OCI-LY3 (cell line): ENCODE measurements around the gene CAMSAP2.

Experiments used
- H2AFZ ChIP-seq: fragments of 200-600, 300-600 bp; shearing (Covaris generic); 2 replicates; pipeline ENCODE4 v1.6.0; 2014; ENCODE audit warnings: antibody characterized with exemption, low read depth, low read length
- H3K27ac ChIP-seq: fragments of 200-600, 300-600 bp; sonication (generic); 2 replicates; pipeline ENCODE4 v1.5.1; 2014; ENCODE audit warnings: mild to moderate bottlenecking, low read length, moderate library complexity, mixed read lengths
- H3K27me3 ChIP-seq: fragments of 200-600, 300-600 bp; sonication (generic); 2 replicates; pipeline ENCODE4 v1.6.1; 2014; ENCODE audit warnings: low read depth, low read length, mixed read lengths
- H3K36me3 ChIP-seq: fragments of 200-600, 300-600 bp; sonication (generic); replicated peaks from 2 replicates; pipeline ENCODE3; 2014; ENCODE audit warnings: low read depth, low read length, mixed read lengths
- H3K4me1 ChIP-seq: fragments of 300-600, 200-600 bp; sonication (generic); 2 replicates; pipeline ENCODE4 v1.6.1; 2014; ENCODE audit warnings: low read length, mixed read lengths
- H3K4me2 ChIP-seq: fragments of 200-600, 300-600 bp; sonication (generic); 2 replicates; pipeline ENCODE4 v1.6.1; 2014; ENCODE audit warnings: low read length, mixed read lengths
- H3K4me3 ChIP-seq: fragments of 300-600, 200-600 bp; sonication (generic); 2 replicates; pipeline ENCODE4 v1.5.1; 2014; ENCODE audit warnings: antibody characterized with exemption, mild to moderate bottlenecking, low read length, moderate library complexity
- H3K79me2 ChIP-seq: fragments of 300-600, 200-600 bp; shearing (Covaris generic); 2 replicates; pipeline ENCODE4 v1.6.1; 2014; ENCODE audit warnings: mild to moderate bottlenecking, low read length, mixed read lengths
- H3K9ac ChIP-seq: fragments of 300-600, 200-600 bp; shearing (Covaris generic); 2 replicates; pipeline ENCODE4 v1.6.0; 2014; ENCODE audit warnings: mild to moderate bottlenecking, low read length, moderate library complexity
- H3K9me3 ChIP-seq: fragments of 200-600, 300-600 bp; shearing (Covaris generic); 2 replicates; pipeline ENCODE4 v1.6.1; 2014; ENCODE audit warnings: low read length, mixed read lengths; ENCODE audit not compliant: insufficient read depth
- H4K20me1 ChIP-seq: fragments of 200-600, 300-600 bp; sonication (generic); 2 replicates; pipeline ENCODE4 v1.6.1; 2016; ENCODE audit warnings: low read length, mixed read lengths; ENCODE audit not compliant: insufficient read depth
- CTCF ChIP-seq: fragments of 200-600, 300-600 bp; sonication (generic); IDR thresholded peaks from 2 replicates; pipeline ENCODE4 v1.5.1; 2014; ENCODE audit warnings: antibody characterized with exemption, low read length, low read depth
- EZH2phosphoT487 ChIP-seq: fragments of 200-600 bp; shearing (Covaris generic); IDR thresholded peaks from 2 replicates; pipeline ENCODE4 v1.6.1; 2018; ENCODE audit warnings: antibody characterized with exemption, mixed run types, low read depth

Gene CAMSAP2

GRCh38 chr1:200834383-200834782 is 95.7 kb downstream of the CAMSAP2 start:
- Histone ChIP-seq H3K9ac (no peak overlapping the region), H3K4me2 (no peak overlapping the region), H2AFZ (no peak overlapping the region), H3K27me3 (no peaks in the 10 kb centered on the region), H3K27ac (no peak overlapping the region), H3K9me3 (no peaks in the 10 kb centered on the region), H3K4me1 (peaks cover 7% of the 10 kb centered on the region), H3K36me3 (no peaks in the 10 kb centered on the region), H3K4me3 (no peak overlapping the region), H4K20me1 (no peaks in the 10 kb centered on the region), H3K79me2 (no peaks in the 10 kb centered on the region)
- TF ChIP-seq EZH2phosphoT487 = no peak
- TF ChIP-seq CTCF = no peak

GRCh38 chr1:200836213-200836612 is 97.5 kb downstream of the CAMSAP2 start:
- Histone ChIP-seq H3K79me2 (no peaks in the 10 kb centered on the region), H3K27me3 (no peaks in the 10 kb centered on the region), H3K4me1 (peaks cover 5% of the 10 kb centered on the region), H3K4me3 (no peak overlapping the region), H3K36me3 (no peaks in the 10 kb centered on the region), H3K4me2 (no peak overlapping the region), H3K9ac (no peak overlapping the region), H3K9me3 (no peaks in the 10 kb centered on the region), H3K27ac (no peak overlapping the region), H2AFZ (no peak overlapping the region), H4K20me1 (no peaks in the 10 kb centered on the region)
- TF ChIP-seq CTCF (no peak), EZH2phosphoT487 (no peak)

- no peaks in the 10 kb centered on the region for H3K36me3 ChIP-seq
- no peaks in the 10 kb centered on the region for H3K27me3 ChIP-seq
- no peaks in the 10 kb centered on the region for H4K20me1 ChIP-seq
- no peak overlapping the region for H3K4me3 ChIP-seq
- H3K9ac ChIP-seq = no peak overlapping the region
- no peaks in the 10 kb centered on the region for H3K79me2 ChIP-seq
- no peaks in the 10 kb centered on the region for H3K4me1 ChIP-seq
- H3K9me3 ChIP-seq = no peaks in the 10 kb centered on the region
- H3K4me2 ChIP-seq = no peak overlapping the region
- TF ChIP-seq EZH2phosphoT487 (no peak), CTCF (peak; percentile 76)
- H2AFZ ChIP-seq = no peak overlapping the region
- H3K27ac ChIP-seq = no peak overlapping the region
These were observed 99.4 kb downstream of the CAMSAP2 start for GRCh38 chr1:200837931-200838571.

GRCh38 chr1:200838676-200839445 is 100.2 kb downstream of the CAMSAP2 start:
- Histone ChIP-seq H3K27me3 (no peaks in the 10 kb centered on the region), H3K4me3 (no peak overlapping the region), H3K9ac (no peak overlapping the region), H3K27ac (no peak overlapping the region), H2AFZ (no peak overlapping the region), H3K4me1 (peaks cover 2% of the 10 kb centered on the region; the same call in 1 of the 2 replicates), H4K20me1 (no peaks in the 10 kb centered on the region), H3K79me2 (no peaks in the 10 kb centered on the region), H3K36me3 (no peaks in the 10 kb centered on the region), H3K9me3 (no peaks in the 10 kb centered on the region), H3K4me2 (no peak overlapping the region)
- TF ChIP-seq CTCF (no peak), EZH2phosphoT487 (no peak)
